HepG2 (cell line): ENCODE measurements around the gene CSNK1D. TPM values are rescaled to one million over a fixed set of nuclear protein-coding genes. Genes with fewer than 3 reads are reported as not detected.

Source experiments
- AHR ChIP-seq: IDR thresholded peaks from 2 replicates; pipeline ENCODE4 v1.6.1; 2018; ENCODE audit warnings: missing genetic modification reagents, missing compliant biosample characterization
- BCL3 ChIP-seq: sonication (generic); formaldehyde crosslinking; IDR thresholded peaks from 2 replicates; pipeline ENCODE4 v1.5.1; 2020; ENCODE audit warnings: mild to moderate bottlenecking, missing genetic modification reagents, moderate library complexity
- GPBP1L1 ChIP-seq: sonication (generic); formaldehyde crosslinking; IDR thresholded peaks from 2 replicates; pipeline ENCODE4 v1.5.0; 2020; ENCODE audit warnings: mild to moderate bottlenecking, missing genetic modification reagents
- GRHL1 ChIP-seq: sonication (generic); formaldehyde crosslinking; conservative IDR thresholded peaks from 2 replicates; pipeline ENCODE4 v1.8.0; 2022; ENCODE audit warnings: missing genetic modification reagents
- HNRNPL ChIP-seq: fragments of 200-400 bp; formaldehyde crosslinking; IDR thresholded peaks from 2 replicates; pipeline ENCODE4 v1.6.1; 2017; ENCODE audit warnings: mild to moderate bottlenecking, low read depth, low read length
- NR3C1 ChIP-seq: sonication (generic); formaldehyde crosslinking; IDR thresholded peaks from 2 replicates; pipeline ENCODE4 v1.4.0; 2020; ENCODE audit warnings: missing genetic modification reagents
- NRL ChIP-seq: sonication (generic); formaldehyde crosslinking; IDR thresholded peaks from 2 replicates; pipeline ENCODE4 v1.5.0; 2020; ENCODE audit warnings: missing genetic modification reagents, mild to moderate bottlenecking, moderate library complexity, borderline replicate concordance
- POGK ChIP-seq: sonication (generic); formaldehyde crosslinking; conservative IDR thresholded peaks from 2 replicates; pipeline ENCODE4 v1.8.0; 2022; ENCODE audit warnings: mild to moderate bottlenecking, moderate library complexity, missing genetic modification reagents
- RXRA ChIP-seq: sonication (generic); formaldehyde crosslinking; IDR thresholded peaks from 2 replicates; pipeline ENCODE4 v1.5.1; 2020; ENCODE audit warnings: missing genetic modification reagents
- SATB2 ChIP-seq: sonication (generic); formaldehyde crosslinking; IDR thresholded peaks from 2 replicates; pipeline ENCODE4 v1.5.0; 2020; ENCODE audit warnings: missing genetic modification reagents
- TFAP4 ChIP-seq: sonication (generic); IDR thresholded peaks from 2 replicates; pipeline ENCODE4 v1.6.1; 2016; ENCODE audit warnings: low read depth, borderline replicate concordance
- ZBTB7B ChIP-seq: sonication (generic); formaldehyde crosslinking; IDR thresholded peaks from 2 replicates; pipeline ENCODE4 v1.4.0; 2020; ENCODE audit warnings: missing genetic modification reagents
- ZKSCAN8 ChIP-seq: IDR thresholded peaks from 2 replicates; pipeline ENCODE4 v1.6.1; 2016; ENCODE audit warnings: borderline replicate concordance, missing genetic modification reagents, missing compliant biosample characterization
- ZNF326 ChIP-seq: sonication (generic); formaldehyde crosslinking; IDR thresholded peaks from 2 replicates; pipeline ENCODE4 v1.4.0; 2020; ENCODE audit warnings: missing genetic modification reagents, borderline replicate concordance
- ZNF580 ChIP-seq: IDR thresholded peaks from 2 replicates; pipeline ENCODE4 v1.6.1; 2016; ENCODE audit warnings: low read depth, borderline replicate concordance
- ZNF607 ChIP-seq: sonication (generic); formaldehyde crosslinking; IDR thresholded peaks from 2 replicates; pipeline ENCODE4 v1.5.1; 2020; ENCODE audit warnings: missing genetic modification reagents, mild to moderate bottlenecking, borderline replicate concordance
- ZNF704 ChIP-seq: sonication (generic); formaldehyde crosslinking; IDR thresholded peaks from 2 replicates; pipeline ENCODE4 v1.8.1; 2023; ENCODE audit warnings: mild to moderate bottlenecking, inconsistent platforms, moderate library complexity, missing genetic modification reagents, borderline replicate concordance
- ZNF768 ChIP-seq: sonication (generic); formaldehyde crosslinking; IDR thresholded peaks from 2 replicates; pipeline ENCODE4 v1.4.0; 2020; ENCODE audit warnings: missing genetic modification reagents
- ZSCAN21 ChIP-seq: sonication (generic); formaldehyde crosslinking; IDR thresholded peaks from 2 replicates; pipeline ENCODE4 v1.8.0; 2022; ENCODE audit warnings: mild to moderate bottlenecking, missing genetic modification reagents, moderate library complexity, borderline replicate concordance
- ZSCAN25 ChIP-seq: sonication (generic); formaldehyde crosslinking; IDR thresholded peaks from 2 replicates; pipeline ENCODE4 v1.8.0; 2022; ENCODE audit warnings: mild to moderate bottlenecking, missing genetic modification reagents
- polyA plus RNA-seq, 8 experiments: library from polyadenylated mRNA; depleted of rRNA in 3 of 8; stranded (reverse) in 7 of 8; unstranded in 1 of 8; fragments of >200 nt; fragmentation: Illumina TruSeq in 4 of 8; extraction: Trizol in 4 of 8; gene quantifications; 2 replicates each; pipeline versions ENCODE4 v1.2.1 to v1.2.3, GENCODE V29; 2011 to 2016; ENCODE audit warnings: low read depth in 4 of 8, missing spikeins in 1 of 8, mixed read lengths in 1 of 8; ENCODE audit not compliant: insufficient read depth in 1 of 8
- total RNA-seq, 5 experiments: library from RNA; depleted of rRNA; stranded (reverse); fragments of >200 nt; fragmentation: Illumina TruSeq; extraction: Trizol; gene quantifications; 2 replicates each; pipeline ENCODE4 v1.2.3, GENCODE V29; 2016; ENCODE audit warnings: low read depth in 1 of 5

CSNK1D gene
- total and polyA plus RNA-seq, 2 of the 13 experiments (the other 11 are each of a cell fraction or from before 2014, with no cell fraction given) = 31.5 to 128 TPM

- TF ChIP-seq ZNF704 (CRISPR knock-in tag) = no peak
- TF ChIP-seq ZNF326 (CRISPR knock-in tag) = no peak
- TF ChIP-seq GRHL1 = no peak
- peak; percentile 67 for TF ChIP-seq ZSCAN25 (CRISPR knock-in tag)
- TF ChIP-seq RXRA (CRISPR knock-in tag) = peak; percentile 77; the same call in 1 of the 2 replicates
- TF ChIP-seq POGK (CRISPR knock-in tag) = no peak
- TF ChIP-seq ZNF607 (CRISPR knock-in tag) = no peak
- peak; percentile 41; the same call in 1 of the 2 replicates for TF ChIP-seq ZNF768
- TF ChIP-seq TFAP4 = 0 out of 2 replicates have a peak, but pooled peaks have one; percentile 17
- TF ChIP-seq ZKSCAN8 (CRISPR knock-in tag) = no peak
- TF ChIP-seq NRL (CRISPR knock-in tag) = peak; percentile 96
- peak; percentile 61; the same call in 1 of the 2 replicates for TF ChIP-seq AHR (CRISPR knock-in tag)
- TF ChIP-seq BCL3 (CRISPR knock-in tag) = peak; percentile 70; the same call in 1 of the 2 replicates
- TF ChIP-seq SATB2 (CRISPR knock-in tag) = no peak
- TF ChIP-seq GPBP1L1 (CRISPR knock-in tag) = no peak
- TF ChIP-seq HNRNPL = 0 out of 2 replicates have a peak, but pooled peaks have one; percentile 87
- peak; percentile 68 for TF ChIP-seq ZBTB7B (CRISPR knock-in tag)
- no peak for TF ChIP-seq NR3C1 (CRISPR knock-in tag)
- TF ChIP-seq ZSCAN21 (CRISPR knock-in tag) = peak; percentile 21; the same call in 1 of the 2 replicates
- peak; percentile 73; the same call in 1 of the 2 replicates for TF ChIP-seq ZNF580 (CRISPR knock-in tag)
These were observed 48.0 kb downstream of the CSNK1D start (continued) for GRCh38 chr17:82225368-82226029.
